Prostate gland (tissue), 2 donors: Measurements from ENCODE around the gene SPNS2.

Experiments
- CTCF ChIP-seq, 4 experiments: fragments of 200-600 bp in 2 of 4; fragments of 450-650 bp in 2 of 4; sonication (generic) in 2 of 4; IDR thresholded peaks; 1 replicate in 3 of 4; 2 replicates in 1 of 4; pipeline ENCODE4 v1.5.1; 2016 to 2019; ENCODE audit warnings: antibody characterized with exemption in 4 of 4, mild to moderate bottlenecking in 2 of 4, moderate library complexity in 2 of 4
- POLR2A ChIP-seq: fragments of 450-650 bp; IDR thresholded peaks from one replicate; pipeline ENCODE4 v1.6.1; 2016; ENCODE audit warnings: antibody characterized with exemption, mild to moderate bottlenecking
- POLR2AphosphoS5 ChIP-seq: sonication (generic); formaldehyde crosslinking; IDR thresholded peaks from one replicate; pipeline ENCODE4 v1.6.1; 2017; ENCODE audit warnings: antibody characterized with exemption

GRCh38 chr17:4548721-4549531, 50.2 kb downstream of the SPNS2 start:
- TF ChIP-seq CTCF (IDR thresholded peaks at IDR 0.05) (no peak), POLR2A (no peak), POLR2AphosphoS5 (no peak)
